Smooth muscle cell (in vitro differentiated cells): Measurements from ENCODE around the gene SLC35G6. TPM values are rescaled to one million over a fixed set of nuclear protein-coding genes. Genes with fewer than 3 reads are reported as not detected.

ENCODE experiments used
- DNase-seq: peaks from one replicate; lab custom pipeline; 2025; ENCODE audit not compliant: unreplicated experiment; lab: John Stamatoyannopoulos, UW
- H2AFZ ChIP-seq: fragments of 200-600 bp; sonication (generic); 2 replicates; pipeline ENCODE4 v1.6.0; 2016; ENCODE audit warnings: antibody characterized with exemption, low read depth, mild to moderate bottlenecking
- H3F3A ChIP-seq: fragments of 200-600 bp; sonication (generic); 2 replicates; pipeline ENCODE4 v1.6.0; 2017; ENCODE audit warnings: antibody characterized with exemption, low read depth
- H3K27ac ChIP-seq: fragments of 200-600 bp; sonication (generic); 2 replicates; pipeline ENCODE4 v1.5.1; 2016; ENCODE audit warnings: low read depth, mild to moderate bottlenecking
- H3K27me3 ChIP-seq: fragments of 200-600 bp; sonication (generic); 2 replicates; pipeline ENCODE4 v1.6.1; 2016; ENCODE audit warnings: low read depth, mild to moderate bottlenecking
- H3K36me3 ChIP-seq: fragments of 200-600 bp; sonication (generic); 2 replicates; pipeline ENCODE4 v1.5.1; 2016; ENCODE audit warnings: low read depth
- H3K4me1 ChIP-seq: fragments of 200-600 bp; sonication (generic); 2 replicates; pipeline ENCODE4 v1.5.1; 2016; ENCODE audit warnings: low read depth
- H3K4me2 ChIP-seq: fragments of 200-600 bp; sonication (generic); 2 replicates; pipeline ENCODE4 v1.6.0; 2016; ENCODE audit warnings: mild to moderate bottlenecking
- H3K4me3 ChIP-seq: fragments of 200-600 bp; sonication (generic); 2 replicates; pipeline ENCODE4 v1.5.1; 2016; ENCODE audit warnings: mild to moderate bottlenecking
- H3K79me2 ChIP-seq: fragments of 200-600 bp; sonication (generic); 2 replicates; pipeline ENCODE4 v1.6.0; 2016; ENCODE audit warnings: low read depth, mild to moderate bottlenecking
- H3K9ac ChIP-seq: fragments of 200-600 bp; sonication (generic); 2 replicates; pipeline ENCODE4 v1.6.0; 2016; ENCODE audit warnings: low read depth
- H3K9me3 ChIP-seq: fragments of 200-600 bp; sonication (generic); replicated peaks from 2 replicates; pipeline ENCODE4 v1.5.1; 2016; ENCODE audit warnings: low read depth
- H4K20me1 ChIP-seq: fragments of 200-600 bp; sonication (generic); 2 replicates; pipeline ENCODE4 v1.6.0; 2016; ENCODE audit warnings: low read depth
- WGBS: methylation state at CpG from one replicate; pipeline ENCODE4 v1.1.7; 2016; ENCODE audit warnings: low lambda C conversion rate; 5-methylcytosine and 5-hydroxymethylcytosine counted together
- polyA plus RNA-seq: library from polyadenylated mRNA; unstranded; fragments of >200 nt; fragmentation: Nextera tagmentation; extraction: Ambion mirVana; gene quantifications from 2 replicates; pipeline ENCODE4 v1.2.1, GENCODE V29; 2016
- total RNA-seq: library from RNA; depleted of rRNA; stranded (reverse); fragments of >200 nt; gene quantifications from 2 replicates; pipeline ENCODE4 v1.2.3, GENCODE V29; 2014
- TF ChIP-seq, protein P1 (sequence below): fragments of 200-600 bp; sonication (generic); IDR thresholded peaks from 2 replicates; pipeline ENCODE4 v1.5.1; 2017; ENCODE audit warnings: borderline replicate concordance, mild to moderate bottlenecking, antibody characterized with exemption; ENCODE audit not compliant: insufficient read depth, poor library complexity, severe bottlenecking

Gene SLC35G6
- total and polyA plus RNA-seq, 2 experiments from 2014 or later, result not detected

DNA sequence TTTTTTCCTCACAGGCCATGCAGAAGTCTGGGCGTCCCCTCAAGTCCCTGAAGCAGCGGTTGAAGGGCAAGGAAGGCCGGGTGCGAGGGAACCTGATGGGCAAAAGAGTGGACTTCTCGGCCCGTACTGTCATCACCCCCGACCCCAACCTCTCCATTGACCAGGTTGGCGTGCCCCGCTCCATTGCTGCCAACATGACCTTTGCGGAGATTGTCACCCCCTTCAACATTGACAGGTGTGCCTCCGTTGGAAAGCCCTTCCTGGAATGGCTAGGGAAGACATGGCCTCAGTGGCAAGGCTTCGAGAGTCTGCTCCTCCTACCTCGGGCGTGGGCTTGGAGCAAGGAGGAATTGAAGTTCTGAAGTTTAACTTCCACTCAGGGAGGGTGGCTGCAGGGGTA lies 16.4 kb downstream of the SLC35G6 start:
- no peak overlapping the region for H3K4me3 ChIP-seq
- WGBS, result 96% methylated on average over 14 of the region's 14 CpGs
- H3K79me2 ChIP-seq, result peaks cover 34% of the 10 kb centered on the region
- no peak overlapping the region for H3K27ac ChIP-seq
- H3K27me3 ChIP-seq, result no peaks in the 10 kb centered on the region
- H3K4me1 ChIP-seq, result no peaks in the 10 kb centered on the region
- TF ChIP-seq, protein P1, sequence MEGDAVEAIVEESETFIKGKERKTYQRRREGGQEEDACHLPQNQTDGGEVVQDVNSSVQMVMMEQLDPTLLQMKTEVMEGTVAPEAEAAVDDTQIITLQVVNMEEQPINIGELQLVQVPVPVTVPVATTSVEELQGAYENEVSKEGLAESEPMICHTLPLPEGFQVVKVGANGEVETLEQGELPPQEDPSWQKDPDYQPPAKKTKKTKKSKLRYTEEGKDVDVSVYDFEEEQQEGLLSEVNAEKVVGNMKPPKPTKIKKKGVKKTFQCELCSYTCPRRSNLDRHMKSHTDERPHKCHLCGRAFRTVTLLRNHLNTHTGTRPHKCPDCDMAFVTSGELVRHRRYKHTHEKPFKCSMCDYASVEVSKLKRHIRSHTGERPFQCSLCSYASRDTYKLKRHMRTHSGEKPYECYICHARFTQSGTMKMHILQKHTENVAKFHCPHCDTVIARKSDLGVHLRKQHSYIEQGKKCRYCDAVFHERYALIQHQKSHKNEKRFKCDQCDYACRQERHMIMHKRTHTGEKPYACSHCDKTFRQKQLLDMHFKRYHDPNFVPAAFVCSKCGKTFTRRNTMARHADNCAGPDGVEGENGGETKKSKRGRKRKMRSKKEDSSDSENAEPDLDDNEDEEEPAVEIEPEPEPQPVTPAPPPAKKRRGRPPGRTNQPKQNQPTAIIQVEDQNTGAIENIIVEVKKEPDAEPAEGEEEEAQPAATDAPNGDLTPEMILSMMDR, result no peak
- H3K9ac ChIP-seq, result no peak overlapping the region
- H3K36me3 ChIP-seq, result peaks cover 18% of the 10 kb centered on the region
- no peak overlapping the region for H3K4me2 ChIP-seq
- peaks cover 75% of the 10 kb centered on the region for H4K20me1 ChIP-seq
- H2AFZ ChIP-seq, result no peak overlapping the region
- no peaks in the 10 kb centered on the region for H3F3A ChIP-seq
- no peak for DNase-seq
- H3K9me3 ChIP-seq, result no peaks in the 10 kb centered on the region

DNA sequence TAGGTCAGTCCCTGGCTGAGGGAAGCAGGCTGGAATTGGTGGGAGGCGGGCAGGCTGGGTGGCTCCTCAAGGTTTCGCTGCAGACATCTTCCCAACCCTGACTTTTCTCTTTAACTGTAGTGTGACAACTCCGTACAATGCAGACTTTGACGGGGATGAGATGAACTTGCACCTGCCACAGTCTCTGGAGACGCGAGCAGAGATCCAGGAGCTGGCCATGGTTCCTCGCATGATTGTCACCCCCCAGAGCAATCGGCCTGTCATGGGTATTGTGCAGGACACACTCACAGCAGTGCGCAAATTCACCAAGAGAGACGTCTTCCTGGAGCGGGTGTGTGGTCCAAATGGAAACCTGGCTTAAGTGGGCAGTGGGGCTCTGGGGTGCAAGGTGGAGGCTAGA lies 17.9 kb downstream of the SLC35G6 start:
- no peaks in the 10 kb centered on the region for H3K4me1 ChIP-seq
- H3K36me3 ChIP-seq, result peaks cover 22% of the 10 kb centered on the region
- no peak overlapping the region for H3K4me2 ChIP-seq
- no peak overlapping the region for H3K27ac ChIP-seq
- WGBS, result 91% methylated on average over 11 of the region's 11 CpGs
- TF ChIP-seq, protein P1, result no peak
- H3K79me2 ChIP-seq, result peaks cover 18% of the 10 kb centered on the region
- no peaks in the 10 kb centered on the region for H3F3A ChIP-seq
- H3K27me3 ChIP-seq, result no peaks in the 10 kb centered on the region
- H4K20me1 ChIP-seq, result peaks cover 69% of the 10 kb centered on the region
- DNase-seq, result no peak
- no peaks in the 10 kb centered on the region for H3K9me3 ChIP-seq
- H3K4me3 ChIP-seq, result no peak overlapping the region
- no peak overlapping the region for H3K9ac ChIP-seq
- H2AFZ ChIP-seq, result no peak overlapping the region

DNA sequence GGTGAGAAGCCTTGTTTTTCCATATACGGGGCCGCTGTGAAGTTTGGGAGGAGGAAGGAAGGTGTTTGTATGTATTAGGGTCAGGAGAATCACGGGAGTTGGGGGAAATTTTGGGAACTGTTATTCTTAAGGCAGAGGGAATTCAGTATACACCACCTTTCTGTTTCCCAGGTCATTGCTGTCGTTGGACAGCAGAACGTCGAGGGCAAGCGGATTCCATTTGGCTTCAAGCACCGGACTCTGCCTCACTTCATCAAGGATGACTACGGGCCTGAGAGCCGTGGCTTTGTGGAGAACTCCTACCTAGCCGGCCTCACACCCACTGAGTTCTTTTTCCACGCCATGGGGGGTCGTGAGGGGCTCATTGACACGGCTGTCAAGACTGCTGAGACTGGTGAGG lies 20.5 kb downstream of the SLC35G6 start:
- H3K4me3 ChIP-seq, result no peak overlapping the region
- 94% methylated on average over 14 of the region's 14 CpGs for WGBS
- H3K36me3 ChIP-seq, result peaks cover 28% of the 10 kb centered on the region
- H4K20me1 ChIP-seq, result peaks cover 48% of the 10 kb centered on the region
- no peaks in the 10 kb centered on the region for H3K27me3 ChIP-seq
- H3K27ac ChIP-seq, result no peak overlapping the region
- no peaks in the 10 kb centered on the region for H3K4me1 ChIP-seq
- no peaks in the 10 kb centered on the region for H3F3A ChIP-seq
- no peak overlapping the region for H3K4me2 ChIP-seq
- no peaks in the 10 kb centered on the region for H3K79me2 ChIP-seq
- H3K9me3 ChIP-seq, result no peaks in the 10 kb centered on the region
- no peak for DNase-seq
- no peak overlapping the region for H2AFZ ChIP-seq
- TF ChIP-seq, protein P1, result no peak
- no peak overlapping the region for H3K9ac ChIP-seq

DNA sequence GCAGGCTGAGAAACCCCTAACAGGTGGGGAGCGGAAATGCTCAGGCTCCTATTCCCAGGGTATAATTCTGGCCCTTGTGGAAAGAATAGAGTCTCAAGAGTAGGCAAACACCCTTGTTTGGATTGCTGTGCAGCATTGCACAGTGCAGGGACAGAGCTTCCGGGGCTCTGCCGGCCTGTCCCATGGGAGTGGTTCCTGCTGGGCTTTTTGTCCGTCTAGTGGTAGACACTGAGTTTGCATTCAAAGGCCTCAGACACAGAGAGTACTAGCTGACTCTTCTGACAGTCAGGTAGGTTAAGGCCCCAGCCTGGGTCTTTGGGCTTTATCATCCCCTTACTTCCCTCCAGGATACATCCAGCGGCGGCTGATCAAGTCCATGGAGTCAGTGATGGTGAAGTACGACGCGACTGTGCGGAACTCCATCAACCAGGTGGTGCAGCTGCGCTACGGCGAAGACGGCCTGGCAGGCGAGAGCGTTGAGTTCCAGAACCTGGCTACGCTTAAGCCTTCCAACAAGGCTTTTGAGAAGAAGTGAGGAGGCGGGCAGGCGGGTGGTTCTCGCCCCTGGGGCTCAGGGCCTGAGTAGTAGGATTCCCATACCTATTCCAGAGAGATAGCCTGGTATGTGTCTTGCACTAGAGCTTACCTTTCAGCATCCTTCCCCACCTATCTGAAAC lies 21.1 kb downstream of the SLC35G6 start:
- Histone ChIP-seq H4K20me1 (peaks cover 47% of the 10 kb centered on the region), H3K4me3 (no peak overlapping the region), H3K4me1 (no peaks in the 10 kb centered on the region), H3K27me3 (no peaks in the 10 kb centered on the region), H3K36me3 (peaks cover 31% of the 10 kb centered on the region), H3K4me2 (no peak overlapping the region), H3K79me2 (no peaks in the 10 kb centered on the region), H3K27ac (no peak overlapping the region), H2AFZ (no peak overlapping the region), H3F3A (no peaks in the 10 kb centered on the region), H3K9me3 (no peaks in the 10 kb centered on the region), H3K9ac (no peak overlapping the region)
- TF ChIP-seq, protein P1, result no peak
- no peak for DNase-seq
- WGBS, result 98% methylated on average over 20 of the region's 20 CpGs
